ENCODE measurements around the gene GPRIN1. TPM values are rescaled to one million over a fixed set of nuclear protein-coding genes. Genes with fewer than 3 reads are reported as not detected.

The GPRIN1 gene
- total RNA-seq, 1 donor from 2014 or later, result 1.4 TPM

GRCh38 chr5:176619569-176620332, 9.8 kb upstream of the GPRIN1 start:
- H3K36me3 ChIP-seq, result no peaks in the 10 kb centered on the region
- H3K4me3 ChIP-seq, result no peak overlapping the region
- no peak overlapping the region for H3K27ac ChIP-seq
- TF ChIP-seq CTCF (IDR thresholded peaks at IDR 0.05), result no peak
- peaks cover 70% of the 10 kb centered on the region for H3K27me3 ChIP-seq (ENCODE audit: low read depth)
- H3K9me3 ChIP-seq, result no peaks in the 10 kb centered on the region
- no peak for DNase-seq
- intact Hi-C loops (cut with DNase I), result no loop called here
- no peak for ATAC-seq
- peaks cover 18% of the 10 kb centered on the region for H3K4me1 ChIP-seq

- peaks cover 18% of the 10 kb centered on the region for H3K4me1 ChIP-seq
- H3K27me3 ChIP-seq (ENCODE audit: low read depth), result peaks cover 64% of the 10 kb centered on the region
- H3K27ac ChIP-seq, result no peak overlapping the region
- no peaks in the 10 kb centered on the region for H3K9me3 ChIP-seq
- ATAC-seq, result peak; percentile 62 to 67
- H3K36me3 ChIP-seq, result no peaks in the 10 kb centered on the region
- TF ChIP-seq CTCF (IDR thresholded peaks at IDR 0.05), result no peak
- no peak overlapping the region for H3K4me3 ChIP-seq
- intact Hi-C loops (cut with DNase I), result no loop called here
- peak; percentile 77 for DNase-seq
Measured at GRCh38 chr5:176619203-176619568, 9.2 kb upstream of the GPRIN1 start.

- ATAC-seq, result no peak
- Histone ChIP-seq H3K27me3 (ENCODE audit: low read depth) (peaks cover 60% of the 10 kb centered on the region), H3K36me3 (no peaks in the 10 kb centered on the region), H3K9me3 (no peaks in the 10 kb centered on the region), H3K4me3 (no peak overlapping the region), H3K4me1 (peaks cover 18% of the 10 kb centered on the region), H3K27ac (no peak overlapping the region)
- TF ChIP-seq CTCF (IDR thresholded peaks at IDR 0.05), result no peak
- intact Hi-C loops (cut with DNase I), result no loop called here
- no peak for DNase-seq
Measured at GRCh38 chr5:176618783-176619182, 8.8 kb upstream of the GPRIN1 start.

GRCh38 chr5:176616511-176616910, 6.6 kb upstream of the GPRIN1 start:
- no peaks in the 10 kb centered on the region for H3K9me3 ChIP-seq
- no peak for ATAC-seq

GRCh38 chr5:176614805-176615478, 5.0 kb upstream of the GPRIN1 start:
- TF ChIP-seq CTCF (IDR thresholded peaks at IDR 0.05), result no peak
- Histone ChIP-seq H3K36me3 (no peaks in the 10 kb centered on the region), H3K9me3 (no peaks in the 10 kb centered on the region), H3K4me1 (peaks cover 19% of the 10 kb centered on the region), H3K27ac (no peak overlapping the region), H3K27me3 (ENCODE audit: low read depth) (peaks cover 39% of the 10 kb centered on the region), H3K4me3 (no peak overlapping the region)
- intact Hi-C loops (cut with DNase I), result no loop called here
- DNase-seq (no peak), ATAC-seq (no peak)

More at GRCh38 chr5:176616511-176616910, 6.6 kb upstream of the GPRIN1 start:
- Histone ChIP-seq H3K4me3 (no peak overlapping the region), H3K4me1 (peaks cover 18% of the 10 kb centered on the region), H3K27me3 (ENCODE audit: low read depth) (peaks cover 54% of the 10 kb centered on the region), H3K36me3 (no peaks in the 10 kb centered on the region), H3K27ac (no peak overlapping the region)
- intact Hi-C loops (cut with DNase I), result no loop called here
- no peak for DNase-seq
- TF ChIP-seq CTCF (IDR thresholded peaks at IDR 0.05), result no peak

All from lower lobe of right lung (tissue), 2 donors.